ENCODE results near the gene PPARG.

The PPARG gene

DNA sequence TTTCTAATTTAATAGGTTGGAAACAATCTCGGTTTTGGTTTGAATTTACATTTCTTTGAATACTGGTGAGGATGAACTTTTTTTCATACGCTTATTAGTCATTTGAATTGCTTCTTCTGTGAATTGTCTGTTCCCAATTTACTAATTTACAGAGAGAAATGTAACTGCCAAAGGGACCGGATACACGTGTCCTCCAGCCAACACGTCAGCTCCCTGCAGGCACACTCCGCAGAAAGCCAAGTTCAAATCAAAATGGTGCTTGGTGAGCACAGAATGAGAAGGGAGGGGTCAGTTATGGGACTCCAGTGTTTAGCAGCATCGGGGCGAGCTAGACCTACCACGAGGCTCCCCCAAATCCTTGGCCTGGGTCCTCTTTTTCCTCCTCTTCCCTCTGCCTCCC lies 184.6 kb downstream of the PPARG start:
- in situ Hi-C loops (cut with MboI; ENCODE audit: low sequenced_read_pairs), result loop anchor here (10.0 kb wide), 1 partner anchor 149 kb away; no protein-coding TSS in a partner anchor

DNA sequence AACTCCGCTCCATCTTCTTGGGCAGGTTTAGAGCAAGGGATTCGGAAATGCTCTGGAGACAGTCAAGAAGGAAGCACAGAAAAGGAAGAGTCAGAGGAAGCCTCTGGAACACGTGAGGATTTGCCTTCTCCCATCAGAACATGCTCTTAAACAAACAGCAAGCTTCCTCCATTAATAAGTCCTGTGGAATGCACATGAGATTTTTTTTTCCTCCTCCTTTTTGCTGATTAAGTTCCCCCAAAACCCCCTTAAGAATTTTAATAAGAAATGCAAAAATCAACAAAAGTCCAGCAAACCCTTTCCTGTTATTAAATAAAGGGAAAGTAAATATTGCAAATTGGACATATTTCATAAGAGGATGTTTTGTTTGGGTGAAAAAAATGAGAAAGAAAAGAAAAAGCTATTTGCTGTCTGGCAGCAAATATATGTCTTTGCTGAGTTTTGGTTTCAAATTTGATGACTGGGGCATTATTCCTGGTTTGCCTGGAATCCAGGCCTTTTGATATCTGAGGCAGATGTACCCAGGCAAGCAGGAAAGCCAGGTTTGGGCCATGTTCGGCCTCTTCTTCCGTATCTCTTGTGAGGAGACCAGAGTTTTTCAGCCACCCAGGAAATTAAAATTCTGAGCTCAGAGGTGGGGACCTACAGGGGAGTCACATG lies 187.5 kb downstream of the PPARG start:
- in situ Hi-C loops (cut with MboI; ENCODE audit: low sequenced_read_pairs), result loop anchor here (5.0 to 10.0 kb wide), 2 partner anchors 152 to 339 kb away; no protein-coding TSS in a partner anchor

DNA sequence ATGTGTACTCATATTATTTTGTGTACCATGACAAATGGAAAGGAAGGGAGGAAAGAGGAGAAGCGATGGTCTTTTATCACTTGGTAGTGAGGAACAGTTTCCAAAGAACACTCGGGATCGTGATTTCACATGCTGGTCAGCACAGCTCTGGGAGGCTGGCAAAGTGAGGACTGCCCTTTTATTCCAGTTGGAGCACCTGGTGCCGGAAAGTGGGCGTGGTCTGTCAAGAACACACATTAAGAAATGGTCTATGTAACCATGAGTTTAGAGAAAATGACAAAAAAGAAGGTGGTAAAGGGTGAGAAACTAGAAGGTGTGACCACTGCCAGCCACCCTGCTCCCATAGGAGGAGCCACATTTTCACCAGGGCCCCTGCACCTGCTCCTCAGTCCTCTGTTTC lies 188.4 kb downstream of the PPARG start:
- in situ Hi-C loops (cut with MboI; ENCODE audit: low sequenced_read_pairs), result loop anchor here (5.0 to 10.0 kb wide), 2 partner anchors 152 to 340 kb away; no protein-coding TSS in a partner anchor

DNA sequence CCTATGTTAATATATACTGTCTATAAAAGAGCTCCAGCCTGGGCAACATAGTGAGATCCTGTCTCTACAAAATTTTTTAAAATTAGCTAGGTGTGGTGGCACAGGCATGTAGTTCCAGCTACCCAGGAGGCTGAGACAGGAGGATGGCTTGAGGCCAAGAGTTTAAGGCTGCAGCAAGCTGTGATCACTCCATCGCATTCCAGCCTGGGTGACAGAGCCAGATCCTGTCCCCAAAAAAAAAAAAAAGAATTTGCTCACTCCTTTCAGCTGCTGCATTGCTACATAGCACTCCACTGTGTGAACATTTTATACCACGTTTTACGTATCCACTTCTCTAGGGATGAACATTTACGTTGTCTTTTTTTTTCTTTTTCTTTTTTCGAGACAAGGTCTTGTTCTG lies 189.5 kb downstream of the PPARG start:
- in situ Hi-C loops (cut with MboI; ENCODE audit: low sequenced_read_pairs), result loop anchor here (5.0 to 10.0 kb wide), 2 partner anchors 154 to 341 kb away; no protein-coding TSS in a partner anchor

DNA sequence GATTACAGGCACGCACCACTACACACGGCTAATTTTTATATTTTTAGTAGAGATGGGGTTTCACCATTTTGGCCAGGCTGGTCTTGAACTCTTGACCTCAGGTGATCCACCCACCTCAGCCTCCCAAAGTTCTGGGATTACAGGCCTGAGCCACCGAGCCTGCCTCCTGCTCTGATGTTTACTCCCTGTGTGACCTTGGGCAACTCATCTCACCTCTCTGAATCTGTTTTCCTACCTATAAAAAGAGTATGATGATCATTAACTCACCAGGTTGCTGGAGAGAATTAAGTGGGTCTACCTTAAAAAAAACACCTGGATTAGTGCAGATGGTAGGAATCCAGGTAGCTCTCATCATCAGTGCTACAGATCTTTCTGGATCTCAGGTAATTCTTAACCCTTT lies 190.3 kb downstream of the PPARG start:
- in situ Hi-C loops (cut with MboI; ENCODE audit: low sequenced_read_pairs), result loop anchor here (5.0 to 10.0 kb wide), 2 partner anchors 154 to 342 kb away; no protein-coding TSS in a partner anchor

DNA sequence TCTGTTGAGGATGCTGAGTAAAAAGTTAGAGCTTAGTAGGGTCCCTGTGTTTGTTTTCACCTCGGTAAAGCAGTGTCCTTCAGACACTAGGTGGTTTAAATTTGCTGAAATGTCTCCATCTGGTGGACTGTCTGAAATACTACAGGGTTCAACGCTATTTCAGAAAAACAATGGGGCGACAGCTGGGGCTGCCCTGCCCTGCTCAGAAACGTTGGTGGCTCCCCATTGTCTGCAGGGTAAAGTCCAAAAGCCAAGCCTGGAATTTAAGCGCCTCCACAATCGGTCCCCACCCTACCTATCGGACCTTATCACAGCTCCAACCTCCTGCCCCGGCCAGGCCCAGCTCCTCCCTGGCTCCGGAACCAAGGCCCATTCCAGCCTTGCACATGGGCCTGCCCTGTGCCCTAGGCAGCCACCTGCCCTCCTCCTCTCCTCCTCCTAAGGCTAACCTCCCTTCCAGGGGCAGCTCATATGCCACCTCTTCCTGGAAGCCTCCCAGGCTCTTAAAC lies 191.1 kb downstream of the PPARG start:
- in situ Hi-C loops (cut with MboI; ENCODE audit: low sequenced_read_pairs), result loop anchor here (5.0 to 10.0 kb wide), 2 partner anchors 155 to 343 kb away; no protein-coding TSS in a partner anchor

DNA sequence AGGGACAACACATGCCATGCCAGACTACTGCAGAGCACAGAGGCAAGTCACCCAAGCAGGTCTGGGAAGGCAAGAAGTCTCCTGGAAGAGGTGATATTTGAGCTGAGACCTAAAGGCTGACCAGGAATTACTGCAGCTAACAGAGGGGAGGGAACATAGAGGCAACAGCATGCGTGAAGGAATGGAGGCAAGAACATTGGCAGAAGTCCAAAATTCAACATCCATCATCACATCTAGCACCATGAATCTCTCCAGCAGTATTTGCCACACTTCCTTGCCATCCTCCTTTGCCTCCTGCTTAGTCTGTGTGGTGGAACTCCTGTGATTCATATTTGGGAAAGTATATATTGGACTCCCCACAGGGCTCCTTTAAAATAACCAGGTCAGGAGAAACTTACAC lies 194.5 kb downstream of the PPARG start:
- in situ Hi-C loops (cut with MboI; ENCODE audit: low sequenced_read_pairs), result no loop called here

DNA sequence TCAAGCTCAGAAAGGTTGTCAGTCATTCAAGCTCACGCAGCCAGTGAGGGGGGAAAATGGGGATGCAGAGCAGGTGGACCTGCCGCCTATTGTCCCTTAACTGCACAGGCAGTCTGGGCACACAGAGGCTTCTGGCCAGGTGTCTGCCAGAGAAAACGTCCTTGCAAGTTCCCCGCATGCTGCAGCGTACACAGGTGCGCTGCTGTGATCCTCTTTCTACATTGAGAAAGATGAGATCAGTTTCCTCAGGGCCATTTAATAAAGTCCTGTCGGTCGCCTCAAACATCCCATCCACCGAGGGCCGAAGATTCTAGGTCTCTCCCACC lies 195.0 kb downstream of the PPARG start:
- in situ Hi-C loops (cut with MboI; ENCODE audit: low sequenced_read_pairs), result no loop called here
